ENCODE measurements around the gene MAPK8IP3.

Gene MAPK8IP3

GRCh38 chr16:1740781-1741490, 34.9 kb downstream of the MAPK8IP3 start:
- no peak for DNase-seq

DNA sequence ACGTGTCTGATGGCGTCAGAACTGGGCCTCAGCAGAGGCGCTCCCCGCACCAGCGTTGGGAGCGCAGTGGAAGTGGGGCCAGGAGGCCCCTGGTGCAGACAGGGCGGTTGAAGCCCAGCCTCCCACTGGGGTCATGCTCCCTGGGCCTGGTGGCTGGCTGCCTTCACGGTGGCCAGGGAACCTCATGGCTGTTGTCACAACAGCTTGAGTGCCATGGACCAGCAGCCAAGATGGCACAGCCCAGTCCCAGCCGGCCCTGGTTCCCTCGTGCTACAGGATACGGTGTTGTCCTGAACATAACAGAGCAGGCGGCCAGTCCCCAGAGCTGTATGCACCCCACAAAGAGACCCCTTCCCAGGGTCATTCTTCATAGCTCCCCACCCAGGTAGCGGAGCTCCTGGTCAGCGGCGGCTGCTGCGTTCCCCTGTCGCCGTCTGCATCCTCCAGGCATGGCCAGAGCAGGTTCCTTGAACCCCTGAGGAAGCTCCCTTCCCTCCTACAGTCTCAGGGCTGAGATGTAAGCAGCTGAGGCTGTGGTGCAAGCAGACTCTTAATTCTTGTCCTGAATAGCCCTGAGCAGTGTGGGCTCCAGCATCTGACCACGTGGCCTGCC, 35.7 kb downstream of the MAPK8IP3 start:
- DNase-seq: no peak

GRCh38 chr16:1743376-1744337, 37.7 kb downstream of the MAPK8IP3 start:
- no peak for DNase-seq

GRCh38 chr16:1744338-1744840, 38.4 kb downstream of the MAPK8IP3 start:
- DNase-seq: no peak

DNA sequence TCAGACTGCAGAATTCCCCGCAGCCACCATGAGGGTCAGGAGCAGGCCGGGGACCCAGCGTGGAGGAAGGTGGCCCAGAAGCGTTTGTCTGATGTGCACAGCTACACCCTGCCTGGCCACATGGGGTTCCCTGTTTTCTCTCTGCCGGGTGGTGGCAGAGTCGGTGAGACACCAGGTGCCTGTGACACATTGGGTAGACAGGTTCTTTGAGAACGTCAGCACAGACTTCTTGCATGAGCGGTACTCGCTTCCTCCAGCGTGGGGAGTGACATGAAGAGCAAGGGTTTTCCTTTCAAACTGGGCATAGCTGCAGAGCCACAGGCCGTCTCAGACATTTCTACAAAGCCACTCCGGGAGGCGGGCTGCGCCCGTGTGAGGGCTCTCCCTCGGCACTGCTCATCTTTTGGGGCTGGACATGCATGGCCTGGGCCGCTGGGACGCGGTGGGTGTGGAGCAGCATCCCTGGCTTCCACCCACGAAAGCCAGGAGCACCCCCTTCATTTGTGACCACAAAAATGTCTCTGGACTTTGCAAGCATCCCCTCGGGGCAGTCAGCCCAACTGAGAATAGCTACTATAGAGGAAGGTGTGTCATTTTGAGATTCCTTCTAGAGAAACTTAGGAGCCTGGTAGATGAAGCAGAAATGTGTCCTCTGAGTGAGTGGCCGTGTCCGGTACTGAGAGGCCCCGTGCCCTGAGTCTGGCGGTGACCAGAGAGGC, 39.3 kb downstream of the MAPK8IP3 start:
- no peak for DNase-seq

DNA sequence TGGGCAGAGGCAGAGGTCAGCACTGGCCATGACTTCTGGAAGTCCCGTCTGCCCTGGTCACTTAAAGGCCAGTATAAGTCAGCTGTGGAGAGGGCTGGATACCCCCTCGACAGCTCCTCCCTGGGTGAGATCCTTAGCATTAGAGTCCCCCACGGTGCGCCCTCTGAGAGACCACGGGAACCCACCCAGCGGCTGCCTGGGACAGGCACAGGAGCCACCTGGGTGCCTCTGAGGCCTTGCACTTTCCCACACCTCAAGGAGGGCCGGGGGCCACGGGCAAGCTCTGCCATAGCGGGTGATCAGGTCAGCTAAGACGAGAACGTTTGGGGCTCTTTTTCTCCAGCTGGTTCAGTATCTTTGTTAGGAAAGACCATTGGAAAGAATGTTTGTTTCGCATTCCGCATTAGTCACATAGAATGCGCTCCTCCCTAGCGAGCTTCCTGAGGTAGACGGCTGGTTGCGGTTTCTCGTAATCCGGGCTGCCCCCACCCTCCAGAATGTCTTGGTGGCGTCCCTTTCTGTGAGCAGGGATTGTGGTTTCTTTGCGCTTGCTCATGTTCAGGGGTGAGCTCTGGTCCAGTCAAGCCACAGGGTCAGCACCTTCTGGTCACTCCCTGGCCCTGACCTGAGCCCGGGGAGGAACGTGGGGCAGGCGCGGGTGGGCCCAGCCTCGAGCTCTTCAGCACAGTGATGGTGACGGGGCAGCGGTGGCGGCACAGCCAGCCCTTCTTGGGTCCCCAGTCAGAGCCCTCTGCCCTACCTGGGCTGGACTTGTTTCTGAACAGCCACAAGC, 40.1 kb downstream of the MAPK8IP3 start:
- no peak for DNase-seq

GRCh38 chr16:1746693-1747195, 40.7 kb downstream of the MAPK8IP3 start:
- no peak for DNase-seq

DNA sequence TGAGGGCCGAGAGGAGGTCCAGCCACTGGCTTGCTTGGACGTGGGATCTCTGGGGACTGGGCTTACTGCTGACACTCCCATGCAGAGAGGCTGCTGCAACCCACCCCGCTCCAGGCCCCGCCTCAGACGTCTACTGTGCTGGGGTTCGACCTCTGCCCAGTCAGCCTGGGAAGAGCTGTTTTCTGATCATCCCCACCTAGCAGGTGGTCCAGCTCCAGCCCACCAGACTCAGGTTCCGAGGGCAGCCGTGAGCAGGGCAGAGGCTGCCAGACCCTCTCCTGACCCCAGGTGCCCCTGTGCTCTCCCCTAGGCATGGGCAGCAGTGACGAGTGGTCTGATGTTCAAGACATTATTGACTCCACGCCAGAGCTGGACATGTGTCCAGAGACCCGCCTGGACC, 41.9 kb downstream of the MAPK8IP3 start:
- no peak for DNase-seq

DNA sequence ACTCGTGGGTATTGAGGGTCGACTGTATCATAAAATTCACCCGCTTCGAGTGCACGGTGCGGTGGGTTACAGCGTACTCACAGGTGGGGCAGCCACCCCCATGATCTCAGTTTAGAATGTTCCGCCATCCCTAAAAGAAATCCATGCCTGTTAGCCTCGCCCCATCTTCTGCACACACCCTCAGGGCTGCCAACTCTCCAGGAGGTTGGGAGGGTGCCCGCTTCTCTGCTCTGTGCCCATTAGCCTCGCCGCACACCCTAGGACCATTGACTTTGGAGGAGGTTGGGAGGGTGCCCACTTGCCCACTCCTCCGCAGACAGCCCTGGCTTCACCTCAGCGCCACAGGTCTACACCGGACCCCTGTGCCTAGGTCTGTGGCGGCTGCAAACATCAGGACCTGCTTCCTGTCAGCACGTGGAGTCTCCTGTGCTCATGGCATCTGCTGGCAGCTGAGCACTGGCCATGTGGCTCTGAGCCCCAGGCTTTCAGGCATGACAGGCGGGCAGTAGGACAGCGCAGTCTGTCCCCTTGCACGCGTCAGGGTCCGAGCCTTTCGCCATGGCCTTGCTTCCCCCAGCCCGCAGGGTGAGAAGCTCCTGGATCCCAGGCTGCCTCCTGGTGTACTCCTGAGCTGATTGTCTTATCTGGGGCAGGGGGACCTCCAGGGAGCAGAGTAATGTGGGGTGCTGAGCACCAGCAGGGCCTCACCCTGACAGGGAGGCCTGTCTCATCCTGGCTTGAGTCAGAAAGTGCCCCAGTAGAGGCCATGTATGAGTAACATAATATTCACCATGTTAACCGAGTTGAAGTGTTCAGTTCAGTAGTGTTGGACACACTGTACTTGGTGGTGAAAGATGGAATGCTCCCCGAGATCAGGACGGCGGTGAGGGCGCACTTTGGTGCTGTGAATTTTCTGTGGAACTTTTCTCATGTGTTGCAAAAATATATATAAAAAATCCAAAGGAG, 43.4 kb downstream of the MAPK8IP3 start:
- no peak for DNase-seq

- DNase-seq: no peak
Observed at GRCh38 chr16:1751946-1752345, 46.0 kb downstream of the MAPK8IP3 start.

DNA sequence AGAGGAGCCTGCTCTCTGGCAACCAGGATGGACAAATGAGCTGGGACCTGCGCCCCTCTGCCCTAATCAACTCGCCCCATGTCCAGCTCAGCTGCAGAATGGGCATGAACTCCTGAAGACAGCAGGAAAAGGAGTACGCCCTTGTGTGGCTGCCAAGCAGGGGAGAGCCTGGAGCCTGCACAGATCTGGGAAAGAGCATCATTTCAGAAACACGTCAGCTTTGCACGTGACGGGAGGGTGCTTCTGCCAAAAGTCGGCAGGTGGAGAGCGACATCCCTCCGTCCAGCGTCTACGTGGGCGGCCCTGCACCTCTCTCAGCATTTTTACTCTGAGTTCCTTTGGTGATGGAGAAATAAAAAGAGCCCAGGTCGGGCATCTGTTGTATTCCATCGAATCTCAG, 46.9 kb downstream of the MAPK8IP3 start:
- no peak for DNase-seq

- DNase-seq: no peak
Observed at GRCh38 chr16:1754204-1754603, 48.2 kb downstream of the MAPK8IP3 start.

DNA sequence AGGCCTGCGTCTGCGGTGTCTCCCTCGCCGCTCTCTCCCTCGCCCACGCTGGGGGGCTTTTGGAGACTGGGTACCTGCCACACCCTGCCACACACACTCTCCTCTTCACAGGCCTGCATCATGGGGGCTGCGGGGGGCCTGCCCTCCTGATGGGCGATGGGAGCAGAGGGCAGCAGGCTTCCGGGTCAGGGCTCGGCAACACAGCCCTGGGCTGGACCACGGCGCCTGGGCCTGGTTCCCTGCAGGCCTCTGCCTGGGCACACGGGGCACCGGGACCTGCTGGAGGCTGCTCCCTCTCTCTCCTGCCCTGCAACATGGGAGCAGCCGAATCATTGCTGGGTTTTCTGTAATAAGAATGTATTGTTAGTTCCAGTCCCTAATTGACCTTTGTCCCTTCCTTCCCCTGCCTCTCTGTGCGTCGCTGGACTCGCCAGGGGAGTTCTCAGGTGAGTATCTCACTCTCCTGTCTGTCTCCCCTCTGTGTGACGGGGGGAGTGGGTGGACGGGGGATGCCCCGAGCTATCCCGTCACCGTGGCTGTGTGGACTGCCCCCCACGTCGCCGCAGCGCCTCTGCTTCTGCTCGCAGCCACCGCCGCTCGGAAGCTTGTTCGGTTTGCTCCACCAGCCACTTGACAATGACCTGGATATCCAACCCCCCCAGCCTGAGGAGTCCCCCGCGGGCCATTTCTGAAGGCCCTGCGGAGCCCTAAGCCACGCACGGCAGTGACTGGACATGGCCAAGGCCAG, 51.9 kb downstream of the MAPK8IP3 start:
- no peak for DNase-seq

GRCh38 chr16:1758923-1759322, 52.9 kb downstream of the MAPK8IP3 start:
- no peak for DNase-seq

DNA sequence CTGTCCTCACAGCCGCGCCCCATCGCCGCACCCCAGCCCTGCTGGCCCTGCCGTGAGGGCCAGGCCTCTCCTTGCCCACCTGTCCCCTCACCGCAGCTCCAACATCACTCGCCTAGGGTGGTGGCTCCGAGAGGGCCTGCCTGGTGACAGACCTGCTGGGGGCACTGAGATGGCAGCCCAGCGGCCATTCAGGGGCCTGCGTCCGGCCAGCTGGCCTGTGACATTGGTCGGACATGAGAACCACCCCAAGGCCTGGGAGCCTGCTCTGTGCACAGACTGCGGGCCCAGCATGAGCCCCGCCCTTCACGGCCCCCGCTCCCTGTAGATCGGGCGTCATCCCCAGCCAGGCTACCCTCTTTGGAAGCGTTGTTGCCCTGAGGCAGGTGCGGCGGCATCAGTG, 53.5 kb downstream of the MAPK8IP3 start:
- no peak for DNase-seq

DNA sequence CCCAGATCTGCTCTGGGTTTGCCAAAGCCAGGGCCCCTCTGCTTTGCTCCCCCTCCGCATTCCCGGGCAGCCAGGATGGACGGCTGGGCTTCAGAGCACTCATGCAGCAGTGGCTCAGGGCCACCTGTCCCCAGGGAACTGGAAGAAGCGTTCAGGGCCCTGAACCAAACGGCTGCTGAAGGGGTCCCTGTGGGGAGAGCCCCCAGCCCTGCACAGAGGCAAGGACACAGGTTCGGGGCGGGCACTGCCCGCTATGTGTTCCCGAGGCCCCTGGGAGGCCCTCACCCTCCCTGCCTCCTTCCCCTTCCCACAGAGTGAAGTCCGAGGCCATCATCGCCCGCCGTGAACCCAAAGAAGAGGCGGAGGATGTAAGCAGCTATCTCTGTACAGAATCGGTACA, 54.9 kb downstream of the MAPK8IP3 start:
- no peak for DNase-seq

DNA sequence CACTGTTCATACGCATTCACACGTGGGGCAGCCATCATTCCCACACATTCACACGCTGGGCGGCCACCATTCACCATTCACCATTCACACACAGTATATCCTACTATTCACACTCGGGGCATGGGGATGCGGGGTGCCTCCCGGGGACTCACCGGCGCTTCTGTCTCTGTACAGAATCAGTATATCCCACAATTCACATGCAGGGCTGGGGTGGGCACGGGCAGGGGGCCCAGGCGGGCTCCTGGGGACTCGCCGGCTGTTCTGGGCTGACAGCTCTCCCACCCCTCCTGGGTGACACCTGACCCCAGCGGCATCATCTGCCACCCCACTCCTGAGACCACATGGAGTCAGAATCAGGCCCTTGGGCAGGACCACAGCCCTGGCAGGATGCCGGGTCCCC, 55.8 kb downstream of the MAPK8IP3 start:
- DNase-seq: no peak

- no peak for DNase-seq
Observed at GRCh38 chr16:1762196-1762878, 56.3 kb downstream of the MAPK8IP3 start.

DNA sequence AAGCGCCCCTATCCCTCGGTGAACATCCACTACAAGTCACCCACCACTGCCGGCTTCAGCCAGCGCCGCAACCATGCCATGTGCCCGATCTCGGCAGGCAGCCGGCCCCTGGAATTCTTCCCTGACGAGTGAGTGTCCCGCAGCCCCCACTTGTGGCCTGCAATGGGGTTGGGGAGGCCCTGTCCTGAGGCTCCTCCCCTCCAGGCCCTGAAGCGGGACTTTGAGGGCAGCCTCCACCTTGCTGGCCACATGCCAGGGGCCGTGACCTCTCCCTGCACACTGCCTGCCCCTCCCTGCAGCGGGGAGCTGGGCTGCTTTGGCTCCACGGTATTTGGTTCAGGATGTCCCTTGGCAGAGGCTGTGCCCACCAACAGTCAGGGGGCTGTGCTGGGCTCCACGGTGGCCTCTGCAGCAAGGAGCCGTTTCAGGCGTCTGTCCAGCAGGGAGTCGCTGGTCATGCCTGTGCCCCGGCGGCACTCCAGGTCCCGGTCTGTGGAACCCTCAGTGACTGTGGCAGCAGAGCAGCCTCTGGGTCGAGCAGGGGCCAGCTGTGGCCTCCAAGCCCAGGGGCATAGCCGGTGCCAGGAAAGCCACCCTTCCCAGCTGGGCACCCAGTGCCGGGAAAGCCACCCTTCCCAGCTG, 57.0 kb downstream of the MAPK8IP3 start:
- DNase-seq: no peak
